HG03060 (cell line): ENCODE data around the gene SERGEF.

Experiments
- ATAC-seq: cut with Tn5 transposase; IDR thresholded peaks from one replicate; pipeline ENCODE4 v1.9.1; 2021; ENCODE audit warnings: low read depth, moderate number of reproducible peaks; ENCODE audit not compliant: unreplicated experiment

The SERGEF gene

DNA sequence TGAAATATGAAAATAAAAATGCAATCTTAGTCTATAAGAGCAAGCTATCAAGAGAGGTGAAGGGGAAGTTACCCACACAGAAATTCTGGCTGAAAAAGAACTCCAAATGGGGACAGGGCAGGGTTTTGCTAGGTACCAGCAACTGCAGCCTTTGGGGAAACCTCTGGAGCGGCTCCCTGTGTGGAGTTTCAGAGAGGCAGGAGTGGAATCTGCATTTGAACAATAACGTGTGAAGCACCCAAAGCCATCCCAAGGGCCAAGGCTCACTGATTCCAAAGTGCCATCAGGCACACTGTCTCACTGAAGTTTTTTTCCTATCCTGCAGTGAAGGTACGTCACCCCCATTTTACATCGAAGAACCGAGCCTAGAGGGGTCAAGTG is 190.5 kb downstream of the SERGEF start:
- no peak for ATAC-seq

DNA sequence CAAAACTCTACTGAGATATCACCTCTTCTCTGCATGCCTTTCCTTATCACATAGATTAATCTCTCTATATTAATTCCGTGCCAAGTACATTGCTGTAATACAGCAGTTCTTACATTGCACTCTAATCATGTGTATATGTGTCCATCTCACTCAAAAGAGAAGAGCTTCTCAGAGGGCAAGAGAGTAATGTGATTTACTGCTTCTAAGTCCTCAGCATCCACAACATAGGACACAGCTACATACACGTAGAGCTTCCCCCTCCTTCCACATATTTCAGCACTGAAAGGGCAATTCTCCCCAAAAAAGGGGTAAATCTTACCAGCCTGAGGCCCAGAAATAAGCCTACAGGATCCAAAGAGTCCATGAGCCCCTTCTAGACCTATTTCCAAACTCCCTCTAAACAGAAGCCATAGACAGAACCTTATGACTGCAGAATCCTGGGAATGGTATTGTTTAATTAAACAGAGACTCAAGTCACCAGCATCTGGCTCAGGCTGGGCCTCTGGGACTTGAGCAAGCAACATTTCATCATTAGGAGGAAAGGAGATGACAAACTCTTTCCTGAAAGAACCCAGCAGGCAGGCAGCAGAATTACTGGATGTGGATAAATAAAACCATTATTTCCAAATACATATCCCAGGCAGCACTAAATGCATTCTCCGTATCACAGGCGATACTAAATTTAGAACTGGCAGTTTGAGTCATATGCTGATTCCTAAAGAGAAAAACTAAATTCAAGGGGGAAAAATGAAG is 191.0 kb downstream of the SERGEF start:
- ATAC-seq, result no peak

DNA sequence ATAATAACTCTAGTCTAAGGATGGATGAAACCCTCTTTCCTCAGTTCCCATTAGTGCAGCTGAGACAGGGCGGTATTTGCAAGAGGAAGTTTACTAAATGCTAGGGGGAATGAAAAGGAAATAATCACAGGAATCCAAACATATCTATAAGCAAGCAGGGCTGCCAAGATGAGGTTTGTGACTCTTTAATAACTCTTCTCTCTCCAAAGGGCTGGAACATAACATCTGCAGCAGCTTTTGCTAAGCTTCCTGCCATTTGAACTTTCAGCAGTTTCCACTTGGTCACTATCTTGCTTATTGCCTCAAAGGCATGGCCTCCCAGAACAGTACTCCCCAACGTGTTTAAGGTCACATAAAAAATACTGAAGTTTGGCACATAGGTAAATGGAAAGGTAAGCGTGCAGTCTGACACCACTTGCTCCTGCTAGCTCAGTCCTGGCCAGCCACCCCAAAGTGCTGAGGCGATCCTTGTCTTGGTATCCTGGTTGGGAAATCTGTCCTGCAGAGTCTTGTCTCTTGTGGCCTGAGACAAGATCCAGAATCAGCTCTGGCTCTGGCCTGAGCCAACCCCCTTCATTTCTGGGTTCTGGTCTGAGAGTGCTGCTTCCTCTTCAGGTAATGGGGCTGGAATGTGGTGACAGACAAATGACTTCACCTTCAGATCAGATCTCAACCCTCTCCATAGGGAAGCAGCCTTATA is 196.5 kb downstream of the SERGEF start:
- no peak for ATAC-seq

DNA sequence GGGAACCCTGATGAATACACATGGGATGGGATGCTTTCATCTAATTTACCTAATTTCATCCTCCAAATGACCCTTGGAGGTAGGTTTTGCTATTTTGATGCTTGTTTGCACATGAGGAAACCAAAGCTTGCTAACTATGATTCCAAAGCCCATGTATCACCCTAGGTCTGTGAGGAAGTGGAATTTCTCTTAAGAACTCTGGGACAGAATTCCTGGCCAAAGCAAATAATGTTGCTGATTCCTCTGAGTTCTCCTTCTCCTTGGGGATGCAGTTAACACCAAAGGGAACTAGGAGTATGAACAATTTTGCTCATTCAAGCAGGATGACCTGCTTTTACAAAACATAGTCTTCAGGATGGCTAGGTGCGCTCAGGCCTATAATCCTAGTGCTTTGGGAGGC is 198.3 kb downstream of the SERGEF start:
- ATAC-seq, result no peak

DNA sequence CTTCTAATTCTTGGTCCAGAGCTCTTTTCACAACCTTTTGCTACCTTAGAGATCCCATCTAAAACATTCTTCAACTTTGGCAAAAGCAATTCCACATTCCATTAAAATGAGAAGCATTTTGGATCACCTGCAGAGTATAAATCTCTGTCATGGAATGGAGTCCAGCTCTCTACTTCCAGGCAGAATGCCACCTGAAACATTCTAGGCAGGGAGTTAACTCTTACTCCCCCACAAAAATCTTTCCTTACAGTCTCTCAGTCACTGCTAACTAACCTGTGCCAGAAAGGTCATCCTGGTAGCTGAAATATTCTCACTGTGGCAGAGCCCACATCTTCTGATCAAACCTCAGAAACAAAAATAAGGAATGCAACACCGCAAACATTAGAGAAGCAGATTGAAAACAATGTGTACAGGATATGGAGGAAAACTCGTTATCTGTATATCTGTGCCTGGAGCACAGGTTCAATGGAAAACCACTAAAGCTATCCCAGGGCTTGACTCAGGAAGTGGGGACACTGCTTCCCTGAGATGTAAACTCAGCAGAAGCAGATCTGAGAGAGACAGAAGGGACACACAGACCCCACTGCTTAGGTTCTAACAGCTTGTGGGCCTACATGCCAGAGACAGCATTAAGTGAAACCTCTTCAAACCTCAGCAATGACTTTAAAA is 199.3 kb downstream of the SERGEF start:
- no peak for ATAC-seq

DNA sequence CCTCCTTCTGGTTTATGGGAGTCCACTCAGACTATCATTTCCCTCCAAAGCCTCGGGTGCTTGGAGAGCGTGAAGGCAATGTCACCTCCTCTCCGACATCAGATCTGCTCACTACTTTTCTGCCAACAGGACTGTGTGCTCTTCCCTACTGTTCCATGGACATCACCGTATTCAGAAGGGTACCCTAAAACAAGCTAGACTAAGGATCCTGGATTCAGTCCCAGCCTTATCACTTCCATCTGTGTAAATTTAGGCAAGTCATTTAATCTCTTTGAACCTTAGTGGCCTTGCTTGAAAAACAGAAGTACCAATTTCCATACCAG is 200.0 kb downstream of the SERGEF start:
- ATAC-seq, result no peak

DNA sequence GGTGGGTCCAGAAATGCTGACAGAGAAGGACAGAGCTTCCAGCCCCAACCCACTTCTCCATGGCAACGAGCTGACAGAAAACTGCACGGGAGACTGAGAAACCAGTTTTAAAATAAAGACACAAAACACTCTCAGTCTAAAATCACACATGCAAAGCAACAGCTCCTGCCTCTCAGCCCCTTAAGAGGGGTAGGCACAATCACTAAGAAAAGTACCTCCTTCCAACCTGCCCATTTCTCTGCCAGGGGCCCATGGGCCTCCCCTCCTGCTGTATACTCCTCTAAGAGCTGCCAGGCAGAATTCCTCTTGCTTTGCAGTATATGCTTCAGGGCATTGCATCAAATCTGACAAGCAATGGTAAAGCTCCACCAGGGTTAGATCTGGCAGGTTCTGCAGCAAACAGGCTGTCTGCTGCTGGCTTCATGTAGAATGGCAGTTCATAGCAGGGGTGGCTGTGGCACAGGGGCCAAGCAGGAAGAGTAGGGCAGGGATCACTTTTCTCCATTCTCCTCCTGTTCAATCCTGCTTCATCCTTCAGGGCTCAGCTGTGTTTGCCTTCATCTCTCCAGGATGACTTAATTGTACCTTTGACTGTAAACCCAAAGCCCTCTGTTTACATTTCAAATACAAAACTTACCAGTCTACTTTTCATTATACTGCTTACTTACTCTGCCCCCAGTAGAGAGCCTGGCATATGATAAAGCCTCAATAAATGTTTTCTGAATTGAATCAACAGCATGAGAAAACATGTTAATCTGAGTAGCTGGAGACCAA is 200.6 kb downstream of the SERGEF start:
- ATAC-seq, result no peak

DNA sequence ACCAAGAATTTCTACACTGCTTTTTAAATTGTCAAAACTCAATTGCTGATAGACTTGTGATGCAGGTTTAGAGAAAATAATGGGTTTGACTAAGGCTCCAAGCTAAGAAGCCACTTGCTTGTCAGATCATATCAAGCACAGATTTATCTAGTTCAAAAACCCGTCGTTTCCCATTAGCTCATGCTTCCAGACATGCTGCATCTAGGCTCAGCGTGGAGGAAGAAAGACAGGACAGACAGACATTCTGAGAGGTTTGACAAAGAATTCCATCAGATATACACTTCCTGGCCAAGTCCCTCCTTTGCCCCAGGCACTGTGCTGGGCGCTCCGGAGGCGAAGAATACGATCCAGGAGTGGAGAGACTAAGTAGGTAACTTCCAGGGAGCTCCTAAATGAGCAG is 201.5 kb downstream of the SERGEF start:
- no peak for ATAC-seq

DNA sequence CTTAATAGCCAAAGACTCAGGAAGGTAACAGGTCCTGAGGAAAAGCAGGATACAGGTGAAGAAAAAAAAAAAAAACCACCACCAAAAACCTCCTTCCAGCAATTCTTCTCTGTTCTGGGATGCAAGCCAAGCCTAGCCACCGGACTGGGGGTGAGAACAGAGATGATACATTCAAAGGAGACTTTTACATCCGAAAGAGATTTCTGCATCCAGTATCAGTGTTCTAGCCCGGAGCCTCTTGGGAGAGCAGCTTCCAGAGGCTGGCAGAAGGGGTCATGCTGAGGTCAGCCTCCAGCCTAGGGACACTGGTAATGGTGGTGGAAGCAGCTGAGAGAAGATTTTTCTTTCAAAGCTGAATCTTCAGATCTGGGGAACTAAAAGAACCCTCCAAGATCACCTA is 202.1 kb downstream of the SERGEF start:
- ATAC-seq, result no peak

DNA sequence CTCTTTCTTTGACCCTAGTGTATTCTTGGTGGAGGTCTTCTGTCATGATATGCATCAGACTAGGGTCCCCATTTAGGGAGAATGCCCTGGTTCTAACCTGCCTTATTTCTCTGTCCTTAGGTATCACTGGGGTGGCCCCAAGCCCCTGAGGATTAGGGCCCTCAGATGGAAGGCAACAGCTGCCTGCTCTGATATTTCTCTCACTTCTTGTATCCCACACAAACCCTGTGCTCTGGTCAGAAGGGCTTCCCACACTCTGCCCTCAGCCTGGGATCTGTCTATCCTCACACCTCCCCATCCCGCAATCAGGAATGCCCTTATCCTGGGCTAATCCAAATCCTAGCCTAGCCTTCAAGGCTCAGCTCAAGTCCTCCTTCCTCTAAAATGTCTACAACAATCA is 202.8 kb downstream of the SERGEF start:
- no peak for ATAC-seq

DNA sequence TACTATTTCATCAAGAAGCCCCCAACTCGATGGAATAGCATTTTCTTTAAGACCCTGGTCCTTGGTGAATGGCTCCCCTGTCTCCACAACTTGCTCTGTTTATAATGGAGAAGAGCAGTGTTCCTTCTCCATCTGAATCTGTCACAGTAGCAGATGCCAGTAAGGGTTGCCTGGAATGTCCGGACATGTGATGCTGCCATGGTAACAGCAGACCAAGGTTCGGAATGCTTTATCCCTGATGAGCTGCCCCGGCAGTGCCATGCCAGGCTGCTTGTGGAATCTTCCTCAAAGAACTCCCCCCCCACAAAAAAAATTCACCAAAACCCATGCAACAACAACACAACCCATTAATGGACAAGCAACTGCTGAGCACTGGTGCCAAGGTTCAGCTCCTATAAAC is 205.8 kb downstream of the SERGEF start:
- no peak for ATAC-seq

DNA sequence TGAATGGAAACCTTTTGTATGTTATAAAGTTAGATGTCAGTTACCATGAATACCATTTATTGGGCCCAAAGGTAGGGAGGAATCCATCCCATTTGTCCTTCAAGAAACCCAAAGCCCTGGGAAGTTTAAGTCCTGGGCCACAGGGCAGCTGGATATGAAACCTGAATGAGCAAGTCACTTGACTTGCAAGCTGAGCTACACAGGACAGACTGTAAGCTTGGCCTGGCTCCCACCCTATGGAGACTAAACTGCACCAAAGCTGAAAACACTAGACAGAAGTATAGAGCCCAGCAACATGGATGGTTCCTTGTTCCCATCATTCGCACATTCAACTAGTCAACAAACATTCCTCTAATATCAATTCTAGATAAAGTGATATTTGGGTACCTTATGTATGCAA is 207.0 kb downstream of the SERGEF start:
- no peak for ATAC-seq

DNA sequence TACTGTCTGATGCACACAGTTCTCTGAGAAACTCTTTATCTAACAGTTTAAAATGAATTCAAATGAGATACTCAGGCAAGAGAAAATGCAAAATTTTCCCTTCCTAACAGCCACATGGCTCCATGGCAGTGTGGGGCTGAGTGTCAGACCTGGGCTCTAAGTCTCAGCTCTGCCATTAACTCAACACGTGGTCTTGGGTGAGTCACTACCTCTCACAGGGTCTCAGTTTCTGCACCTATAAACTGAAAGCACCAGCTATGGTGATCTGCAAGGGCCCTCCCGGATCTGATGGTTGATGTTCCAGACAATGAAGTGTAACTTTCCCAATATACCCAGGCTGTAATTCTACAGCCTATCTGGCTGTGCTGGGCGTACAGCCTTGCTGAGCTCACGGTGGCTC is 207.8 kb downstream of the SERGEF start:
- ATAC-seq, result no peak

DNA sequence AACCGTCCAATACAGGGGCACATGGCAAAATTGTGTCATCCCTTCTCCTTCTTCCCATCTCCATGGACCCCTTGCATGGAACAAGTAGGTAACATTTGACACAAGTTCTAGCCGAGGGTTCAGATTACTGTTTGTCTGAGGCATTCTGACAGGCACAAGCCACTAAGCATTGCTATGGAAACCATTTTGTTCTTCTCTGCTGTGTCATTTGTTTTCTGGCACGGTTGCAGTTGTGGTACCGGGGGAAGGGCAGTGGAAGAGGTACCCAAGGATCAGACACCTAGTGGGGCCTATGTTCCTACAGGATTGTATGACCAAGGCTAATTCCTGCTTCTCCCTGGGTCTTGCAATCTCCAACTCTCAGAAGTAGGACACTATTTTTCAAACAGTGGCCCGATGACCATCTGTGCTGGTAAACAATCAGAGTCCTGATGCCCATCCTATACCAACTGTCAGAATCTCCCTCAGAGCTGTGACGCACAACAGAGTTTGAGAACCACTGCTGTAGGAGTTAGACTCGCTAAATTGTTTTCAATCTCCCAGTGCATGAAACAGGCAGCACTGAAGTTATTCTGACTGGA is 209.0 kb downstream of the SERGEF start:
- no peak for ATAC-seq

DNA sequence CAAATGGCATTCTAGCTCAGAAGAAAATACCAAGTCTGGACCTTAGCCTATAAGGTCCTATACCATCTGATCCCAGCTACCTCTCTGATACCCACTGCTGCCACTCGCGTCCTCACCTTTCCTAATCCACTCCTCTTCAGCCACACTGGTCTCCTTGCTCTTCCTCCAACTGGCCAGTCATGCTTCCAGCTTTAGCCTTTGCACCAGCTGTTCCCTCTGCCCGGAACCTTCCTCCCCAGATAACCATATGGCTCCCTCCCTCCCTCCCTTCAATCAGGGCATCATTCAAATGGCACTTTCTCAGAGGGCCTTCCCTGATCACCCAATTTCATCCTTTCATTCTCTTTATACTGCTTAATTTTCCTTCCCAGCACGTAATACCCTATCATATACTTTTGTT is 210.4 kb downstream of the SERGEF start:
- ATAC-seq, result no peak

DNA sequence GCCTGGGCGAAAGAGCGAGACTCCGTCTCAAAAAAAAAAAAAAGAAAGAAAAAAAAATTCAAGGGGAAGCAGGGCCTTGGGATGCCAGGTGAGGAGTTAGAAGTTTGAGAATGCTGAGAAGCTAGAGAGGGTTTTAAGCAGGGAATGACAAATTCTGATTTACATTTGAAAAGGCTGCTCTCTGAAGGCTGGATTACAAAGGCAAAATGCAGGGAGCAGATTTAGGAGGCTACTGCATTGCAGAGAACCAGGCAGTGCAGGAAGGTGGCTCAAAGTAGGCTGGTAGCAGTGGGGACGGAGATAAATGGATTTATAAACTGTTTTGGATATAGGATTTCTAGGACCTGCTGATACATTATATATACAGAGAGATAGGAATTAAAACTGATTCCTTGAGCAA is 211.7 kb downstream of the SERGEF start:
- ATAC-seq, result no peak

DNA sequence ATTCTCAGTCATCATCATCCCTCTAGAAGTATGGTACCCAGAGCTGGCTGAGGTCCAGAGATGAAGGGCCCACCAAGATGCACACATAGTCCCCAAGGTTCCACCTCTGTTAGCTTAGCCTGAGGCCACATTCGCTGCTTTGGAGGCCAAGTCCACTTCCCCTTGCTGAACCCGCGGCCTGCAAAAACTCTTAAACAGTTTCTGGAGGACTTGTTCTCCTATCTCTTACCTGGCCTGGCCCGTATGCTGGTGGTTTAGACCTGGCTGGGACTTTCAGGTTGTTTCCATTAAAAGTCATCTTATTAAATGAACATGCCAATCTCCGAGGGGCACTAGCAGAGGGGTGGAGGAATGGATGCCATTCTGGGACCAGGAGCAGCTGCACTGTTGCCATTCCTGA is 213.7 kb downstream of the SERGEF start:
- no peak for ATAC-seq

DNA sequence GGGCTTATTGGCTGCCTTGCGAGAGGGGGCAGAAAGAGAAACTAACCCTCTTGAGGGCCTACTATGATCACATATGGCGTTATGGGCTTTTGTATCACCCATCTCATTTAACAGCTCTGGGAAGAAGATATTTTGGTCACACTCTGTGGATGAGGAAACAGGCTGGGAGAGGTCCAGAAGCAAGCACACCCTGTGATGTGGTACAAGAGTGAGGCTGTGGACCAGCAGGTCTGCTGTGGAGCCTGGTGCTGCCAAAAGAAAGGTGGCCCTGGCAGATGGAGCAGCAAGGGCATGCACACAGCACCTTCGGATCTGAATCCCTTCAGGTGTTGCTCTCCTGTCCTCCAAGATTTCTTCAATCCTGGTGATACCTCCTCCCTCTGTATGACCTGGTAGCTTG is 214.1 kb downstream of the SERGEF start:
- no peak for ATAC-seq

DNA sequence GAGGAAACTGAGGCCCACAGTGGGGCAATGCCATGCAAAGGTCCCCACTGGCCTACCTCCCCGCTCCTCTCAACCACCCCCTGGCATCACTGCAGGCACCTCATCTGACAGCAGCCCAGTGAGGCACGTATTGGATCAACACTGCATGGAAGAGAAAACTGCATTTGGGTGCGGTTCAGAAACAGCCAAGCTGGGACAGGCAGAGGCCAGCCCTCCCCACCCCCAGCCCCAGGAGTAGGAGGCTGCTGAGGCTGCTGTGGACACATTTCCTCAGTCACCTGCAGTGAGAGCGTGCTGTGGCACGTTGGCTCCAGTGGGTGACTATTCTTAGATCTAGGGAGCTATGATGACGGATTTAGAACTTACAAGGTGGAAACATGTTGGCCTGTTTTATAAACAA is 214.6 kb downstream of the SERGEF start:
- ATAC-seq, result no peak

DNA sequence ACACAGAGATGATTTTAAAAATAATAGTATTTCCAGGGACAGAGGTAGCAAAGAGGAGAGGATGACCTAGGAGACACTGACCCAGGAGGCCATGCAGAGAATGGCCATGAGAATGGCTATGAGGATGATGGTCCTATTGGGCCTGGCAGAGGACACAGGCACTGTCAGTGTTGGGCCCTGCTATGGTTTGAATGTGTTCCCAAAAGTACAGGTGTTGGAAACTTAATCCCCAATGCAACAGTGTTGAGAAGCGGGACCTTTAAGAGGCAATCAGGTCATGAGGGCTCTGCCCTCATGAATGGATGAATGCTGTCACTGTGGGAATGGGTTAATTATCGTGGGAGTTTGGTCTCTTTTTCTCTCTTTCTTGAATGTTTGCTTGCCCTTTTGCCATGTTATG is 216.7 kb downstream of the SERGEF start:
- no peak for ATAC-seq

DNA sequence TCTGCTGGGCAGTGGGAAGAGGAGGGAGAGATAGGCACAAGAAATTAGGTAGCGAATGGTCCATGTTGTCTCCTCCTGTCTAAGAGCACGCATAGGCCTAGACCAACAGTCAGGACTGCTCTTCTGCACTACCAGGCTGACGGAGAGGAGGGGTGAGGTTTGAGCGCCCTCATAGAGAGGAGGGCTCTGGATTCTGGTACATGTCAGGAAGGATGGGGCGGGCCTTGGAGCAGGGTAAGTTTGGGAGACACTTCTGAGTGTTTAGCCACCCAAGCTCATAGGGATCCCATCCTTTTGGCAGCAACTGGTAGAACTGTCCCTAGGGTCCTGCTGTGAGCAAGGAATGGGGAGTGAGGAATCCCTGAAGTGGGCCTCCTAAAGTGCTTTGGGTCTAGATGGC is 217.9 kb downstream of the SERGEF start:
- no peak for ATAC-seq
